Progenitor cell of endocrine pancreas (in vitro differentiated cells): ENCODE measurements around the gene FBXO36. TPM values are rescaled to one million over a fixed set of nuclear protein-coding genes. Genes with fewer than 3 reads are reported as not detected.

ENCODE experiments used
- DNase-seq: peaks from one replicate; pipeline ENCODE4 v3.0.0; 2021; ENCODE audit warnings: low spot score; ENCODE audit not compliant: unreplicated experiment
- H3K27ac Mint-ChIP-seq: 2 replicates; pipeline ENCODE4 v1.8.0; 2021; ENCODE audit warnings: mild to moderate bottlenecking, moderate library complexity, mixed read lengths
- H3K27me3 Mint-ChIP-seq: 2 replicates; pipeline ENCODE4 v1.8.0; 2021; ENCODE audit warnings: mixed read lengths
- H3K36me3 Mint-ChIP-seq: 2 replicates; pipeline ENCODE4 v1.8.0; 2022; ENCODE audit warnings: mixed read lengths; ENCODE audit not compliant: insufficient read depth
- H3K4me1 Mint-ChIP-seq: 2 replicates; pipeline ENCODE4 v1.8.0; 2021; ENCODE audit warnings: low read depth, mixed read lengths
- H3K4me3 Mint-ChIP-seq: 2 replicates; pipeline ENCODE4 v1.8.0; 2021; ENCODE audit warnings: low read depth, mild to moderate bottlenecking, moderate library complexity, mixed read lengths
- H3K9me3 Mint-ChIP-seq: 2 replicates; pipeline ENCODE4 v1.8.0; 2021; ENCODE audit warnings: low read depth, mixed read lengths
- CTCF ChIP-seq: fragments of 200-600 bp; sonication (generic); IDR thresholded peaks from one replicate; pipeline ENCODE4 v1.5.0; 2021; ENCODE audit warnings: antibody characterized with exemption, mild to moderate bottlenecking; ENCODE audit not compliant: unreplicated experiment
- total RNA-seq: library from RNA; stranded (reverse); gene quantifications from 2 replicates; pipeline ENCODE4 v1.2.1, GENCODE V29; 2021

Gene FBXO36
- total RNA-seq, 1 donor from 2014 or later = 4.0 TPM

GRCh38 chr2:230019742-230020141 lies 97.4 kb downstream of the FBXO36 start:
- no peak for DNase-seq
- H3K4me3 Mint-ChIP-seq = no peak overlapping the region
- H3K27me3 Mint-ChIP-seq = peaks cover 6% of the 10 kb centered on the region
- H3K36me3 Mint-ChIP-seq = peaks cover 10% of the 10 kb centered on the region
- H3K4me1 Mint-ChIP-seq = peaks cover 2% of the 10 kb centered on the region
- no peak for TF ChIP-seq CTCF
- no peak overlapping the region for H3K27ac Mint-ChIP-seq
- peaks cover 10% of the 10 kb centered on the region for H3K9me3 Mint-ChIP-seq

- TF ChIP-seq CTCF = no peak
- Mint-ChIP-seq H3K27me3 (peaks cover 6% of the 10 kb centered on the region), H3K36me3 (no peaks in the 10 kb centered on the region), H3K27ac (no peak overlapping the region), H3K4me3 (no peak overlapping the region), H3K4me1 (peaks cover 2% of the 10 kb centered on the region), H3K9me3 (no peaks in the 10 kb centered on the region)
- no peak for DNase-seq
Measured at GRCh38 chr2:230023313-230023712, 101.0 kb downstream of the FBXO36 start.

- Mint-ChIP-seq H3K36me3 (peaks cover 6% of the 10 kb centered on the region), H3K27me3 (no peaks in the 10 kb centered on the region), H3K4me1 (no peaks in the 10 kb centered on the region), H3K9me3 (no peaks in the 10 kb centered on the region), H3K4me3 (no peak overlapping the region), H3K27ac (no peak overlapping the region)
- TF ChIP-seq CTCF = no peak
- no peak for DNase-seq
Measured at GRCh38 chr2:230042195-230042594, 119.9 kb downstream of the FBXO36 start.

GRCh38 chr2:230043025-230043424 lies 120.7 kb downstream of the FBXO36 start:
- H3K36me3 Mint-ChIP-seq = peaks cover 6% of the 10 kb centered on the region
- no peak for DNase-seq
- H3K4me3 Mint-ChIP-seq = no peak overlapping the region
- no peak for TF ChIP-seq CTCF
- H3K27ac Mint-ChIP-seq = peak overlapping the region; percentile 56
- H3K4me1 Mint-ChIP-seq = no peaks in the 10 kb centered on the region
- no peaks in the 10 kb centered on the region for H3K27me3 Mint-ChIP-seq
- H3K9me3 Mint-ChIP-seq = no peaks in the 10 kb centered on the region

- TF ChIP-seq CTCF = no peak
- Mint-ChIP-seq H3K4me1 (no peaks in the 10 kb centered on the region), H3K27me3 (no peaks in the 10 kb centered on the region), H3K4me3 (no peak overlapping the region), H3K9me3 (no peaks in the 10 kb centered on the region), H3K27ac (no peak overlapping the region), H3K36me3 (peaks cover 6% of the 10 kb centered on the region)
- DNase-seq = no peak
Measured at GRCh38 chr2:230043461-230043860, 121.2 kb downstream of the FBXO36 start.
